ENCODE data around the gene VANGL2.

- no peak for TF ChIP-seq CTCF (IDR thresholded peaks at IDR 0.05; ENCODE audit: insufficient read depth, low read depth, low read length)
- TF ChIP-seq EZH2 (IDR thresholded peaks at IDR 0.05; ENCODE audit: insufficient read depth, low read length): no peak
Measured at GRCh38 chr1:160365325-160365724, 35.0 kb upstream of the VANGL2 start.

All from astrocyte (in vitro differentiated cells and primary cell).